ENCODE results near the gene ANOS1. TPM values are rescaled to one million over a fixed set of nuclear protein-coding genes. Genes with fewer than 3 reads are reported as not detected.

Gene ANOS1
- total RNA-seq, 1 experiment from 2014 or later, result 54.9 TPM

DNA sequence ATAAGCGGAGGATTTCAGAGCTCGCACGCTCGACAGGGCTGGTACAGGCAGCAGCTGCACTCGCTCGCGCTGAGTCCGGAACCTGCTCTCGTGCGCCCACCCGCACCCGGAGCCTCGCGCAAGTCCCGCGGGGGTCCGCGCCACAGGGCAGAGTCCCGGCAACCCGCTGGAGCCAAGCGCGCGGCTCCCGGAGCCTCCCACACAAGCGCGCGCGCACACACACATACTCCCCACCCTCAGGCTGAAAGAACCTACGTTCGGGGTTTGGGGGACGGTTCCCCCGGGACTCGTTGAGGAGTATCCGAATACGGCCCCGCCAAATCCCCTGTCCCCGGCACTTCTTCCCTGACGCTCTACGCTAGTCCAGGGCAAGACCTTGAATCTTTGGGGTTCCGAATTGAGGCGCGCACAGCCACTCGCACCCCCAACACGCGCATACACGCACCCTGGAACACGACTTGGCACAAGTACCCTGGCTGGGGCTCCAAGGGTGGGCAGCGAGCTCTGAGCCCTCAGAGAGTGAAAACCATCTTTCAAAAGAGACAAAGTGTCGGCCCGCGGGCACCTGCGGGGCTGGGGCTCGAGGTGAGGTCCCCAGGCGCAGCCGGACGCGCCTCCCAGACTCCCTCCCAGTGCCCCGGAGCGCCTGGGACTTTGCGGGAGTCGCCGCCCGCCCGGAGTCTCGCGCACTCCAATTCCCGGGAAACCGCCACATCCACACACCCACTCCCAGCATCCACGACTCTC lies 952 bp downstream of the ANOS1 start:
- H3K36me3 Mint-ChIP-seq (ENCODE audit: insufficient read depth in 1 of 3, low read depth in 3 of 3), result peaks cover 14 to 26% (median 21%) of the 10 kb centered on the region in 3 experiments
- no CpG with 5 or more reads among the region's 69 CpGs for WGBS (ENCODE audit: extremely low coverage, insufficient read length, low lambda C conversion rate)
- Histone ChIP-seq H3T11ph (ENCODE audit: low read length) (no peak overlapping the region), H3K27me3 (ENCODE audit: insufficient read depth, low read length) (no peaks in the 10 kb centered on the region; the same call in 1 of the 2 replicates), H3K4me1 (ENCODE audit: insufficient read depth, low read length) (peaks cover 21% of the 10 kb centered on the region; the same call in 1 of the 2 replicates), H3K79me1 (ENCODE audit: insufficient read depth, low read depth, low read length, poor library complexity, severe bottlenecking) (no peaks in the 10 kb centered on the region), H4K20me1 (ENCODE audit: control insufficient read depth, insufficient read depth, insufficient read length) (peaks cover 2% of the 10 kb centered on the region), H2BK20ac (ENCODE audit: low read depth, low read length, poor library complexity, severe bottlenecking) (no peak overlapping the region), H3K23me2 (ENCODE audit: insufficient read length, low read depth, low read length, poor library complexity, severe bottlenecking) (peaks cover 19% of the 10 kb centered on the region), H2AK5ac (ENCODE audit: insufficient read length, low read length) (no peak overlapping the region), H3K4me2 (ENCODE audit: insufficient read depth, insufficient read length, low read length) (peak overlapping the region; percentile 94), H4K5ac (ENCODE audit: insufficient read length, low read depth, low read length) (no peak overlapping the region), H3K79me2 (ENCODE audit: insufficient read depth, low read length) (peaks cover 44% of the 10 kb centered on the region; the same call in 1 of the 2 replicates), H3K56ac (ENCODE audit: insufficient read length, low read depth, low read length) (no peak overlapping the region), H3K9me3 (ENCODE audit: control insufficient read depth, low read depth, low read length) (no peaks in the 10 kb centered on the region), H2BK15ac (ENCODE audit: low read depth, low read length) (no peak overlapping the region), H3K18ac (ENCODE audit: insufficient read length, low read depth, low read length) (no peak overlapping the region), H4K8ac (replicated peaks; ENCODE audit: insufficient read length, low read depth, low read length) (no peak overlapping the region), H2BK120ac (ENCODE audit: low read depth, low read length, poor library complexity, severe bottlenecking) (no peak overlapping the region), H3K9ac (ENCODE audit: extremely low read depth, insufficient read length, low read length) (peak overlapping the region; percentile 80), H2AFZ (ENCODE audit: low read length) (no peak overlapping the region), H2BK12ac (ENCODE audit: insufficient read length, low read depth, low read length) (no peak overlapping the region), H3K23ac (ENCODE audit: insufficient read length, low read depth, low read length) (no peak overlapping the region), H3K4ac (ENCODE audit: low read depth, low read length) (no peak overlapping the region), H4K91ac (ENCODE audit: insufficient read length, low read depth, low read length) (no peak overlapping the region), H3K27ac (ENCODE audit: insufficient read length, low read depth, low read length) (no peak overlapping the region), H2BK5ac (ENCODE audit: insufficient read length, low read length) (no peak overlapping the region), H3K14ac (ENCODE audit: insufficient read depth, low read length) (peak overlapping the region; percentile 62)
- no peak for DNase-seq
- H3K27me3 Mint-ChIP-seq (ENCODE audit: low read depth), result peaks cover 26% of the 10 kb centered on the region
- no peak for TF ChIP-seq CTCF (conservative IDR thresholded peaks at IDR 0.05)
- H3K4me3 Mint-ChIP-seq, result peak overlapping the region; percentile 91 to 98
- peaks cover 0 to 4% of the 10 kb centered on the region in 2 experiments; a peak in 1 of 5 replicates for H3K9me3 Mint-ChIP-seq
- H3K4me1 Mint-ChIP-seq, result peaks cover 48 to 51% of the 10 kb centered on the region in 2 experiments
- peak overlapping the region in 1 of 3 experiments; percentile 93; a peak in 2 of 7 replicates for H3K27ac Mint-ChIP-seq
